CD8-positive, alpha-beta memory T cell (primary cell): Measurements from ENCODE around the gene NEK2. TPM values are rescaled to one million over a fixed set of nuclear protein-coding genes. Genes with fewer than 3 reads are reported as not detected.

Source experiments
- CTCF ChIA-PET: fragments of 350-600 bp; sonication (Branson Sonifier 250); formaldehyde crosslinking; loops from one replicate; lab custom pipeline; 2021; ENCODE audit warnings: antibody characterized with exemption; lab: Charles Lee
- POLR2A ChIA-PET: fragments of 350-600 bp; sonication (Branson Sonifier 250); formaldehyde crosslinking; loops from one replicate; lab custom pipeline; 2021; ENCODE audit warnings: antibody characterized with exemption; lab: Charles Lee
- DNase-seq, 5 donors: peaks; one replicate each; pipeline versions ENCODE4 v3.0.0 to v3.0.0-alpha.2; 2020 to 2022; ENCODE audit warnings: mixed read lengths in 1 of 5
- H3K27ac ChIP-seq: one replicate; pipeline ENCODE4 v1.7.0; 2013; ENCODE audit warnings: low read depth, mild to moderate bottlenecking, low read length, moderate library complexity
- H3K27me3 ChIP-seq: 2 replicates; pipeline ENCODE4 v1.7.0; 2013; ENCODE audit warnings: low read length, mild to moderate bottlenecking; ENCODE audit not compliant: insufficient read depth, poor library complexity, severe bottlenecking
- H3K36me3 ChIP-seq: 2 replicates; pipeline ENCODE4 v1.7.0; 2013; ENCODE audit warnings: mild to moderate bottlenecking, low read length, moderate library complexity; ENCODE audit not compliant: insufficient read depth
- H3K4me1 ChIP-seq: 2 replicates; pipeline ENCODE4 v1.7.0; 2013; ENCODE audit warnings: mild to moderate bottlenecking, low read length, moderate library complexity; ENCODE audit not compliant: insufficient read depth
- H3K4me3 ChIP-seq: 2 replicates; pipeline ENCODE4 v1.7.0; 2013; ENCODE audit warnings: mild to moderate bottlenecking, low read length
- H3K9me3 ChIP-seq: 2 replicates; pipeline ENCODE4 v1.7.0; 2013; ENCODE audit warnings: mild to moderate bottlenecking, low read length
- H3K27ac Mint-ChIP-seq, 8 donors: one replicate each; pipeline ENCODE4 v1.8.0; 2020 to 2021; ENCODE audit warnings: mixed read lengths in 8 of 8, mild to moderate bottlenecking in 6 of 8, inconsistent platforms in 3 of 8, moderate library complexity in 3 of 8
- H3K27me3 Mint-ChIP-seq, 2 donors: one replicate each; pipeline ENCODE4 v1.8.0; 2020 to 2021; ENCODE audit warnings: mixed read lengths in 2 of 2, mild to moderate bottlenecking in 1 of 2, moderate library complexity in 1 of 2
- H3K36me3 Mint-ChIP-seq, 3 donors: one replicate each; pipeline ENCODE4 v1.8.0; 2020 to 2021; ENCODE audit warnings: mixed read lengths in 3 of 3, inconsistent platforms in 1 of 3, mild to moderate bottlenecking in 1 of 3
- H3K4me1 Mint-ChIP-seq, 3 donors: one replicate each; pipeline ENCODE4 v1.8.0; 2020 to 2021; ENCODE audit warnings: mixed read lengths in 3 of 3, inconsistent platforms in 1 of 3, mild to moderate bottlenecking in 1 of 3
- H3K4me3 Mint-ChIP-seq, 7 donors: one replicate each; pipeline ENCODE4 v1.8.0; 2020 to 2021; ENCODE audit warnings: mixed read lengths in 7 of 7, mild to moderate bottlenecking in 6 of 7, moderate library complexity in 4 of 7, inconsistent platforms in 2 of 7
- H3K9me3 Mint-ChIP-seq, 5 donors: one replicate each; pipeline ENCODE4 v1.8.0; 2020 to 2022; ENCODE audit warnings: mixed read lengths in 5 of 5, mild to moderate bottlenecking in 3 of 5, moderate library complexity in 2 of 5, inconsistent platforms in 1 of 5
- polyA plus RNA-seq: library from polyadenylated mRNA; unstranded; fragments of 300-500 nt; fragmentation: Illumina TruSeq; gene quantifications from one replicate; pipeline ENCODE4 v1.2.3, GENCODE V29; 2021
- total RNA-seq, 2 experiments: library from RNA; stranded (reverse); gene quantifications; one replicate each; pipeline ENCODE4 v1.2.3, GENCODE V29; 2021

NEK2 gene
- total and polyA plus RNA-seq, 3 experiments from 2014 or later: 0.51 to 14.8 (median 14.1) TPM

- ChIA-PET POLR2A (no interaction called here), CTCF (no interaction called here)
- Mint-ChIP-seq H3K9me3 (no peaks in the 10 kb centered on the region), H3K27ac (no peak overlapping the region), H3K36me3 (peaks cover 0 to 3% (median 0%) of the 10 kb centered on the region in 3 donors), H3K27me3 (no peaks in the 10 kb centered on the region), H3K4me3 (no peak overlapping the region), H3K4me1 (no peaks in the 10 kb centered on the region)
- Histone ChIP-seq H3K27me3 (no peaks in the 10 kb centered on the region), H3K36me3 (no peaks in the 10 kb centered on the region), H3K27ac (no peak overlapping the region), H3K9me3 (no peaks in the 10 kb centered on the region), H3K4me1 (no peaks in the 10 kb centered on the region), H3K4me3 (no peak overlapping the region)
- no peak for DNase-seq
Measured at GRCh38 chr1:211713231-211713630, 37.8 kb upstream of the NEK2 start.

DNA sequence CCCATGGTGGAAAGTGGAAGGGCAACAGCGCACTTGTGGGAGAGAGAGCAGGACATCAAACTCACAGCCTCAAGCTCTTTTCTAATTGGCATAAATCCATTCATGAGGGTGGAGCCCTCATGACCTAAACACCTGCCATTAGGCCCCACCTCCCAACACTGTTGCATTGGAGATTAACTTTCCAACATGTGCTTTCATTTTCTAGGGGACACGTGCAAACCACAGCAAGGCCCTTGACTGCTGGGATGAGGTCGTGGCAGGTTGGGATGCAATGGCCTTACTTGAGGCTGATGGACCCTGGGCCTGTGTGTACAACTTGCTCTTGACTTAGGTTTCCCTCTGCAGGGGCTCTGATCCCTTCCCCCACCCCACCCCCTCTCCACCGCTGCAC lies 35.9 kb upstream of the NEK2 start:
- Mint-ChIP-seq H3K27me3 (no peaks in the 10 kb centered on the region), H3K27ac (no peak overlapping the region), H3K9me3 (no peaks in the 10 kb centered on the region), H3K36me3 (no peaks in the 10 kb centered on the region), H3K4me3 (no peak overlapping the region), H3K4me1 (no peaks in the 10 kb centered on the region)
- no peaks in the 10 kb centered on the region for H3K36me3 ChIP-seq
- POLR2A ChIA-PET: no interaction called here
- H3K27me3 ChIP-seq: no peaks in the 10 kb centered on the region
- H3K4me3 ChIP-seq: no peak overlapping the region
- CTCF ChIA-PET: no interaction called here
- H3K4me1 ChIP-seq: no peaks in the 10 kb centered on the region
- H3K9me3 ChIP-seq: no peaks in the 10 kb centered on the region
- DNase-seq: no peak
- H3K27ac ChIP-seq: no peak overlapping the region

- Histone ChIP-seq H3K4me3 (no peak overlapping the region), H3K36me3 (no peaks in the 10 kb centered on the region), H3K4me1 (no peaks in the 10 kb centered on the region), H3K27ac (no peak overlapping the region), H3K9me3 (no peaks in the 10 kb centered on the region), H3K27me3 (no peaks in the 10 kb centered on the region)
- Mint-ChIP-seq H3K4me1 (no peaks in the 10 kb centered on the region), H3K9me3 (no peaks in the 10 kb centered on the region), H3K27me3 (no peaks in the 10 kb centered on the region), H3K4me3 (no peak overlapping the region), H3K27ac (no peak overlapping the region), H3K36me3 (no peaks in the 10 kb centered on the region)
- no peak for DNase-seq
- ChIA-PET POLR2A (no interaction called here), CTCF (interaction anchor here (3.6 kb wide), 1 partner anchor 13 kb away, joined by 13 read pairs; no protein-coding TSS in a partner anchor)
Measured at GRCh38 chr1:211710566-211711314, 35.3 kb upstream of the NEK2 start.

GRCh38 chr1:211708926-211709325 lies 33.5 kb upstream of the NEK2 start:
- no peak overlapping the region for H3K27ac ChIP-seq
- no peak overlapping the region for H3K4me3 ChIP-seq
- POLR2A ChIA-PET: no interaction called here
- no peaks in the 10 kb centered on the region for H3K36me3 Mint-ChIP-seq
- H3K4me1 Mint-ChIP-seq: no peaks in the 10 kb centered on the region
- no peak overlapping the region for H3K27ac Mint-ChIP-seq
- DNase-seq: no peak
- H3K27me3 Mint-ChIP-seq: no peaks in the 10 kb centered on the region
- H3K9me3 Mint-ChIP-seq: no peaks in the 10 kb centered on the region
- H3K9me3 ChIP-seq: no peaks in the 10 kb centered on the region
- CTCF ChIA-PET: interaction anchor here (3.6 kb wide), 1 partner anchor 11 kb away, joined by 13 read pairs; no protein-coding TSS in a partner anchor
- no peaks in the 10 kb centered on the region for H3K4me1 ChIP-seq
- H3K4me3 Mint-ChIP-seq: no peak overlapping the region
- H3K36me3 ChIP-seq: no peaks in the 10 kb centered on the region
- no peaks in the 10 kb centered on the region for H3K27me3 ChIP-seq

- Mint-ChIP-seq H3K9me3 (no peaks in the 10 kb centered on the region), H3K27me3 (no peaks in the 10 kb centered on the region), H3K4me1 (no peaks in the 10 kb centered on the region), H3K36me3 (no peaks in the 10 kb centered on the region), H3K4me3 (no peak overlapping the region), H3K27ac (no peak overlapping the region)
- ChIA-PET CTCF (interaction anchor here (3.6 kb wide), 1 partner anchor 10 kb away, joined by 13 read pairs; no protein-coding TSS in a partner anchor), POLR2A (no interaction called here)
- Histone ChIP-seq H3K27ac (no peak overlapping the region), H3K4me3 (no peak overlapping the region), H3K36me3 (no peaks in the 10 kb centered on the region), H3K27me3 (no peaks in the 10 kb centered on the region), H3K4me1 (no peaks in the 10 kb centered on the region), H3K9me3 (no peaks in the 10 kb centered on the region)
- no peak for DNase-seq
Measured at GRCh38 chr1:211708006-211708405, 32.6 kb upstream of the NEK2 start.

GRCh38 chr1:211705467-211706091 lies 30.2 kb upstream of the NEK2 start:
- no peaks in the 10 kb centered on the region for H3K9me3 ChIP-seq
- Mint-ChIP-seq H3K9me3 (no peaks in the 10 kb centered on the region), H3K27ac (no peak overlapping the region), H3K4me1 (no peaks in the 10 kb centered on the region), H3K27me3 (no peaks in the 10 kb centered on the region), H3K36me3 (no peaks in the 10 kb centered on the region), H3K4me3 (no peak overlapping the region)
- POLR2A ChIA-PET: interaction anchor here (0.6 kb wide), 1 partner anchor 33 kb away, joined by 3 read pairs; no protein-coding TSS in a partner anchor
- CTCF ChIA-PET: no interaction called here
- no peaks in the 10 kb centered on the region for H3K4me1 ChIP-seq
- no peak overlapping the region for H3K4me3 ChIP-seq
- no peak for DNase-seq
- H3K36me3 ChIP-seq: no peaks in the 10 kb centered on the region
- H3K27ac ChIP-seq: no peak overlapping the region
- no peaks in the 10 kb centered on the region for H3K27me3 ChIP-seq

- H3K4me1 ChIP-seq: no peaks in the 10 kb centered on the region
- no peaks in the 10 kb centered on the region for H3K36me3 Mint-ChIP-seq
- H3K4me3 Mint-ChIP-seq: no peak overlapping the region
Measured at GRCh38 chr1:211704543-211704942, 29.1 kb upstream of the NEK2 start.

GRCh38 chr1:211703812-211704537 lies 28.6 kb upstream of the NEK2 start:
- no peak overlapping the region for H3K4me3 ChIP-seq
- H3K27ac ChIP-seq: no peak overlapping the region
- no peaks in the 10 kb centered on the region for H3K4me1 ChIP-seq
- peaks cover 0 to 6% (median 5%) of the 10 kb centered on the region in 3 donors for H3K4me1 Mint-ChIP-seq
- H3K27me3 Mint-ChIP-seq: no peaks in the 10 kb centered on the region
- ChIA-PET POLR2A (no interaction called here), CTCF (no interaction called here)
- H3K27ac Mint-ChIP-seq: peak overlapping the region in 1 of 8 donors; percentile 80
- no peaks in the 10 kb centered on the region for H3K36me3 ChIP-seq
- H3K36me3 Mint-ChIP-seq: no peaks in the 10 kb centered on the region
- H3K4me3 Mint-ChIP-seq: no peak overlapping the region
- no peaks in the 10 kb centered on the region for H3K9me3 Mint-ChIP-seq
- no peaks in the 10 kb centered on the region for H3K9me3 ChIP-seq
- DNase-seq: no peak
- no peaks in the 10 kb centered on the region for H3K27me3 ChIP-seq

More at GRCh38 chr1:211704543-211704942, 29.1 kb upstream of the NEK2 start:
- DNase-seq: no peak
- ChIA-PET POLR2A (no interaction called here), CTCF (no interaction called here)
- Histone ChIP-seq H3K27me3 (no peaks in the 10 kb centered on the region), H3K36me3 (no peaks in the 10 kb centered on the region), H3K9me3 (no peaks in the 10 kb centered on the region), H3K4me3 (no peak overlapping the region), H3K27ac (no peak overlapping the region)
- H3K27me3 Mint-ChIP-seq: no peaks in the 10 kb centered on the region
- no peak overlapping the region for H3K27ac Mint-ChIP-seq
- peaks cover 0 to 1% (median under 1%) of the 10 kb centered on the region in 3 donors for H3K4me1 Mint-ChIP-seq
- H3K9me3 Mint-ChIP-seq: no peaks in the 10 kb centered on the region
